ENCODE results near the gene TFEB. TPM values are rescaled to one million over a fixed set of nuclear protein-coding genes. Genes with fewer than 3 reads are reported as not detected.

TFEB gene
- total RNA-seq, 1 experiment from 2014 or later = 7.3 TPM

DNA sequence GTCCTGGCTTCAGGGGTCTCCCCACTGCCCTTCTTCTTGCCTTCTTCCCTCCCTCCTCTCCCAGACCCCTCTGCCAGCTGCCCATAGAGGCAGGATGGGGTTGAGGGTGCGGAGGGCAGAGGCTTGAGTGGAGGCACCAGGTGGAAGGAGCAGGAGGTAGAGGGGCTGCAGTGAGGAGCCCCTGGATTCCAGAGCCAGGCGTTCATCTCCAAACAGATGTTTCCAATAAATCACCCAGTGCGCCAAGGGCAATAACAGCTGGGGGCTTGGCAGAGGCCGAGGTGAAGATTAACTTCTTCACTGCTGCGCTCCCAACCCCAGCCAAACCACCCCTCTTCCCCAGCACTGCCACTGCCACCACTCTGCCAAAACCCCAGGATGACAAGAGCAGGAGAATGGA is 86.5 kb downstream of the TFEB start:
- no peak overlapping the region for H3K4me2 ChIP-seq
- H3K36me3 ChIP-seq (ENCODE audit: low read depth) = no peaks in the 10 kb centered on the region
- CTCF ChIA-PET = no interaction called here

DNA sequence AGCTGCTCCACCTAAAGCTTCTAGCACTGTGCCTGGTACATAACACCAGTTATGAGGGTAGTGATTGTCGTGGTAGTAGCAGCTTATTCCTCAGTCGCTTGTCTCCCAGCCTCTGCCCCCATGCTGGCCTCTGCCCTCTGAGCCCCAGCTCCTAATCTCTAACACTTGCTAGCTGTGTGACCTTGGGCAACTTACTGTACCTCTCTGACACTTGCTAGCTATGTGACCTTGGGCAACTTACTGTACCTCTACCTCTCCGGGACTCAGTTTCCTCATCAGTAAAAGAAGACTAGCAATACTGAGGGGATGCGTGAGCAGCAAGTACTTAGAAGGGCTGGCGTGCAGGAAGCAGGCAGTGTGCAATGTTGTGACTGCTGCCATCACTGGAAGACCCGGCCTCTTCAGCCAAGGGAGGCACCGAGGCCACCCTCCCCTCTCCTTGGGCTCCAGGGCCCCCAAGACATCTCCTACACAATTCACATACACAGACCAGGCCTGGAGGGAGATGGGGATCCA is 87.3 kb downstream of the TFEB start:
- Histone ChIP-seq H3K4me1 (replicated peaks; ENCODE audit: insufficient read depth) (0 out of 2 replicates have a peak, but pooled peaks cover 4% of the 10 kb centered on the region), H3K9me3 (ENCODE audit: insufficient read depth, low read depth) (no peaks in the 10 kb centered on the region), H3K4me3 (no peak overlapping the region), H3F3A (ENCODE audit: insufficient read depth, low read depth) (peaks cover 7% of the 10 kb centered on the region; the same call in 1 of the 2 replicates), H3K36me3 (ENCODE audit: low read depth) (no peaks in the 10 kb centered on the region), H3K27ac (no peak overlapping the region), H3K79me2 (ENCODE audit: low read depth) (no peaks in the 10 kb centered on the region), H3K4me2 (no peak overlapping the region), H2AFZ (no peak overlapping the region), H4K20me1 (ENCODE audit: insufficient read depth) (no peaks in the 10 kb centered on the region), H3K9me2 (ENCODE audit: insufficient read depth) (no peaks in the 10 kb centered on the region), H3K27me3 (ENCODE audit: insufficient read depth, low read depth) (no peaks in the 10 kb centered on the region)
- CTCF ChIA-PET = no interaction called here
- BruUV-seq (replicated peaks) = no TSS peak
- DNase-seq = no peak
- POLR2A ChIA-PET (ENCODE audit: unreplicated experiment) = no interaction called here
- TF ChIP-seq, protein P1, sequence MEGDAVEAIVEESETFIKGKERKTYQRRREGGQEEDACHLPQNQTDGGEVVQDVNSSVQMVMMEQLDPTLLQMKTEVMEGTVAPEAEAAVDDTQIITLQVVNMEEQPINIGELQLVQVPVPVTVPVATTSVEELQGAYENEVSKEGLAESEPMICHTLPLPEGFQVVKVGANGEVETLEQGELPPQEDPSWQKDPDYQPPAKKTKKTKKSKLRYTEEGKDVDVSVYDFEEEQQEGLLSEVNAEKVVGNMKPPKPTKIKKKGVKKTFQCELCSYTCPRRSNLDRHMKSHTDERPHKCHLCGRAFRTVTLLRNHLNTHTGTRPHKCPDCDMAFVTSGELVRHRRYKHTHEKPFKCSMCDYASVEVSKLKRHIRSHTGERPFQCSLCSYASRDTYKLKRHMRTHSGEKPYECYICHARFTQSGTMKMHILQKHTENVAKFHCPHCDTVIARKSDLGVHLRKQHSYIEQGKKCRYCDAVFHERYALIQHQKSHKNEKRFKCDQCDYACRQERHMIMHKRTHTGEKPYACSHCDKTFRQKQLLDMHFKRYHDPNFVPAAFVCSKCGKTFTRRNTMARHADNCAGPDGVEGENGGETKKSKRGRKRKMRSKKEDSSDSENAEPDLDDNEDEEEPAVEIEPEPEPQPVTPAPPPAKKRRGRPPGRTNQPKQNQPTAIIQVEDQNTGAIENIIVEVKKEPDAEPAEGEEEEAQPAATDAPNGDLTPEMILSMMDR (conservative IDR thresholded peaks at IDR 0.05) = no peak
- TF ChIP-seq EZH2 (IDR thresholded peaks at IDR 0.05; ENCODE audit: low read depth) = no peak
- intact Hi-C loops (cut with micrococcal nuclease; ENCODE audit: unreplicated experiment) = no loop called here

More for the DNA sequence above, 86.5 kb downstream of the TFEB start:
- Histone ChIP-seq H3K27me3 (ENCODE audit: insufficient read depth, low read depth) (no peaks in the 10 kb centered on the region), H3K27ac (no peak overlapping the region), H3F3A (ENCODE audit: insufficient read depth, low read depth) (peaks cover 7% of the 10 kb centered on the region; the same call in 1 of the 2 replicates), H3K9me2 (ENCODE audit: insufficient read depth) (no peaks in the 10 kb centered on the region), H3K79me2 (ENCODE audit: low read depth) (no peaks in the 10 kb centered on the region), H2AFZ (no peak overlapping the region), H3K9me3 (ENCODE audit: insufficient read depth, low read depth) (no peaks in the 10 kb centered on the region), H4K20me1 (ENCODE audit: insufficient read depth) (no peaks in the 10 kb centered on the region), H3K4me3 (no peak overlapping the region), H3K4me1 (replicated peaks; ENCODE audit: insufficient read depth) (0 out of 2 replicates have a peak, but pooled peaks cover 8% of the 10 kb centered on the region)
- no peak for TF ChIP-seq EZH2 (IDR thresholded peaks at IDR 0.05; ENCODE audit: low read depth)
- TF ChIP-seq, protein P1 (conservative IDR thresholded peaks at IDR 0.05) = no peak
- no peak for DNase-seq
- intact Hi-C loops (cut with micrococcal nuclease; ENCODE audit: unreplicated experiment) = no loop called here
- no TSS peak for BruUV-seq (replicated peaks)
- POLR2A ChIA-PET (ENCODE audit: unreplicated experiment) = no interaction called here

DNA sequence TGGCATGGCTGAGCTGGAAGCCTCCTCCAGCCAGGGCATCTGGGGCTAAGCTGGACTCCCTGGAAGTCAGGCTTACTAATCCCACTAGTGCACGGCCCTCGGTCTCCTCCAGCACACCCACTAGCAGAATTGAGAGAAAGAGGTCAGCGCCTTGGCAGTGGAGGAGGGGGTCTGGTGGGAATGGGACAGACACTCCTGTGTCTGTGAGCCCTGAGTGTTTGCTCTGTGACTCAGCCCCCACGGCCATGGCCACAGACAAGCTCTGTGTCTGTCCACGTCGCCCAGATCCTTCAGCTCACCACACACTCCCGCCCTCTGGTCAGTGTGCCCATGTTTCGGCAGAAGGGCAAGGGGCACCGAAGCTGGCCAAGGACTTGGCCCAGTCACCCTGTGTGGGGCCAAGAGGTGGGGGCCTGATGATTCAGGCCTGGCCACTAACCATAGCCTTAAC is 88.3 kb downstream of the TFEB start:
- no TSS peak for BruUV-seq (replicated peaks)
- no peaks in the 10 kb centered on the region for H3K79me2 ChIP-seq (ENCODE audit: low read depth)
- no peak overlapping the region for H3K4me3 ChIP-seq
- no peaks in the 10 kb centered on the region; the same call in 1 of the 2 replicates for H3F3A ChIP-seq (ENCODE audit: insufficient read depth, low read depth)
- no peaks in the 10 kb centered on the region for H3K9me3 ChIP-seq (ENCODE audit: insufficient read depth, low read depth)
- POLR2A ChIA-PET (ENCODE audit: unreplicated experiment) = no interaction called here
- CTCF ChIA-PET = no interaction called here
- H3K4me1 ChIP-seq (replicated peaks; ENCODE audit: insufficient read depth) = no peaks in the 10 kb centered on the region
- no peak overlapping the region for H3K27ac ChIP-seq
- no peaks in the 10 kb centered on the region for H3K36me3 ChIP-seq (ENCODE audit: low read depth)
- no peaks in the 10 kb centered on the region for H4K20me1 ChIP-seq (ENCODE audit: insufficient read depth)
- no peaks in the 10 kb centered on the region for H3K27me3 ChIP-seq (ENCODE audit: insufficient read depth, low read depth)
- DNase-seq = no peak
- TF ChIP-seq EZH2 (IDR thresholded peaks at IDR 0.05; ENCODE audit: low read depth) = no peak
- TF ChIP-seq, protein P1 (conservative IDR thresholded peaks at IDR 0.05) = no peak
- no peaks in the 10 kb centered on the region for H3K9me2 ChIP-seq (ENCODE audit: insufficient read depth)
- intact Hi-C loops (cut with micrococcal nuclease; ENCODE audit: unreplicated experiment) = no loop called here
- no peak overlapping the region for H2AFZ ChIP-seq
- no peak overlapping the region for H3K4me2 ChIP-seq
